ENCODE results near the gene HERPUD1. TPM values are rescaled to one million over a fixed set of nuclear protein-coding genes. Genes with fewer than 3 reads are reported as not detected.

Gene HERPUD1
- total and polyA plus RNA-seq, 5 donors, result 94.6 to 126 (median 116) TPM

GRCh38 chr16:56950051-56950450 is 18.1 kb downstream of the HERPUD1 start:
- Histone ChIP-seq H3K27ac (ENCODE audit: low read length) (no peak overlapping the region), H3K27me3 (ENCODE audit: control insufficient read depth, insufficient read depth) (no peaks in the 10 kb centered on the region), H3K4me1 (ENCODE audit: control insufficient read depth, insufficient read depth, low read length) (no peaks in the 10 kb centered on the region), H3K9me3 (ENCODE audit: control insufficient read depth, low read length) (no peaks in the 10 kb centered on the region), H3K4me3 (ENCODE audit: low read length) (no peak overlapping the region)
- DNase-seq (no peak), ATAC-seq (peak in 1 of 2 donors; percentile 3)
- intact Hi-C loops (cut with DNase I), result loop anchor here in 2 of 4 donors (5.0 to 10.0 kb wide), 2 partner anchors 83 to 85 kb away; partner anchors contain the start of gene SLC12A3 (in 2 of the 2)
- WGBS, result 87% methylated on average over 4 of the region's 4 CpGs

GRCh38 chr16:56950455-56950854 is 18.5 kb downstream of the HERPUD1 start:
- Histone ChIP-seq H3K27ac (ENCODE audit: low read length) (no peak overlapping the region), H3K27me3 (ENCODE audit: control insufficient read depth, insufficient read depth) (no peaks in the 10 kb centered on the region), H3K4me1 (ENCODE audit: control insufficient read depth, insufficient read depth, low read length) (no peaks in the 10 kb centered on the region), H3K4me3 (ENCODE audit: low read length) (no peak overlapping the region), H3K9me3 (ENCODE audit: control insufficient read depth, low read length) (no peaks in the 10 kb centered on the region)
- 87% methylated on average over 7 of the region's 7 CpGs for WGBS
- ATAC-seq (peak in 1 of 2 donors; percentile 13), DNase-seq (no peak)
- intact Hi-C loops (cut with DNase I), result loop anchor here in 2 of 4 donors (5.0 to 10.0 kb wide), 2 partner anchors 83 to 86 kb away; partner anchors contain the start of gene SLC12A3 (in 2 of the 2)

GRCh38 chr16:56950881-56951771 is 19.2 kb downstream of the HERPUD1 start:
- DNase-seq, result peak in 2 of 3 donors; percentile 71 to 72

GRCh38 chr16:56953006-56953405 is 21.1 kb downstream of the HERPUD1 start:
- no peaks in the 10 kb centered on the region for H3K9me3 ChIP-seq (ENCODE audit: control insufficient read depth, low read length)
- H3K27ac ChIP-seq (ENCODE audit: low read length), result no peak overlapping the region
- ATAC-seq, result no peak
- H3K4me3 ChIP-seq (ENCODE audit: low read length), result no peak overlapping the region
- no peaks in the 10 kb centered on the region for H3K27me3 ChIP-seq (ENCODE audit: control insufficient read depth, insufficient read depth)
- no peak for DNase-seq
- H3K4me1 ChIP-seq (ENCODE audit: control insufficient read depth, insufficient read depth, low read length), result no peaks in the 10 kb centered on the region
- intact Hi-C loops (cut with DNase I), result loop anchor here in 2 of 4 donors (5.0 to 10.0 kb wide), 2 partner anchors 86 to 88 kb away; partner anchors contain the start of gene SLC12A3 (in 2 of the 2)
- WGBS, result 66% methylated on average over 6 of the region's 6 CpGs

More at GRCh38 chr16:56950881-56951771, 19.2 kb downstream of the HERPUD1 start:
- Histone ChIP-seq H3K27me3 (ENCODE audit: control insufficient read depth, insufficient read depth) (no peaks in the 10 kb centered on the region), H3K4me3 (ENCODE audit: low read length) (no peak overlapping the region), H3K4me1 (ENCODE audit: control insufficient read depth, insufficient read depth, low read length) (no peaks in the 10 kb centered on the region), H3K9me3 (ENCODE audit: control insufficient read depth, low read length) (no peaks in the 10 kb centered on the region), H3K27ac (ENCODE audit: low read length) (no peak overlapping the region)
- peak; percentile 77 to 78 for ATAC-seq
- intact Hi-C loops (cut with DNase I), result loop anchor here in 2 of 4 donors (5.0 to 10.0 kb wide), 2 partner anchors 84 to 86 kb away; partner anchors contain the start of gene SLC12A3 (in 2 of the 2)
- WGBS, result 59% methylated on average over 15 of the region's 15 CpGs

- 90% methylated on average over 4 of the region's 4 CpGs for WGBS
- Histone ChIP-seq H3K27me3 (ENCODE audit: control insufficient read depth, insufficient read depth) (no peaks in the 10 kb centered on the region), H3K4me1 (ENCODE audit: control insufficient read depth, insufficient read depth, low read length) (no peaks in the 10 kb centered on the region), H3K4me3 (ENCODE audit: low read length) (no peak overlapping the region), H3K9me3 (ENCODE audit: control insufficient read depth, low read length) (no peaks in the 10 kb centered on the region), H3K27ac (ENCODE audit: low read length) (no peak overlapping the region)
- no peak for DNase-seq
- ATAC-seq, result no peak
- intact Hi-C loops (cut with DNase I), result loop anchor here in 1 of 4 donors (10.0 kb wide), 1 partner anchor 91 kb away; the partner anchor contains the start of gene SLC12A3
These were observed 24.1 kb downstream of the HERPUD1 start for GRCh38 chr16:56956076-56956475.

GRCh38 chr16:56956756-56957155 is 24.8 kb downstream of the HERPUD1 start:
- DNase-seq (no peak), ATAC-seq (no peak)
- Histone ChIP-seq H3K27me3 (ENCODE audit: control insufficient read depth, insufficient read depth) (no peaks in the 10 kb centered on the region), H3K4me3 (ENCODE audit: low read length) (no peak overlapping the region), H3K9me3 (ENCODE audit: control insufficient read depth, low read length) (no peaks in the 10 kb centered on the region), H3K27ac (ENCODE audit: low read length) (no peak overlapping the region), H3K4me1 (ENCODE audit: control insufficient read depth, insufficient read depth, low read length) (peaks cover 2% of the 10 kb centered on the region)
- intact Hi-C loops (cut with DNase I), result loop anchor here in 1 of 4 donors (10.0 kb wide), 1 partner anchor 92 kb away; the partner anchor contains the start of gene SLC12A3
- 56% methylated on average over 4 of the region's 4 CpGs for WGBS

GRCh38 chr16:56960681-56961281 is 28.8 kb downstream of the HERPUD1 start:
- H3K27ac ChIP-seq (ENCODE audit: low read length), result no peak overlapping the region
- H3K4me1 ChIP-seq (ENCODE audit: control insufficient read depth, insufficient read depth, low read length), result peaks cover 6% of the 10 kb centered on the region
- H3K27me3 ChIP-seq (ENCODE audit: control insufficient read depth, insufficient read depth), result no peaks in the 10 kb centered on the region
- intact Hi-C loops (cut with DNase I), result loop anchor here in 1 of 4 donors (10.0 kb wide), 1 partner anchor 84 kb away; no protein-coding TSS in a partner anchor
- ATAC-seq, result peak; percentile 22 to 23
- H3K4me3 ChIP-seq (ENCODE audit: low read length), result no peak overlapping the region
- H3K9me3 ChIP-seq (ENCODE audit: control insufficient read depth, low read length), result no peaks in the 10 kb centered on the region
- WGBS, result 57% methylated on average over 13 of the region's 13 CpGs
- no peak for DNase-seq

- intact Hi-C loops (cut with DNase I), result loop anchor here in 1 of 4 donors (10.0 kb wide), 1 partner anchor 83 kb away; no protein-coding TSS in a partner anchor
- H3K4me1 ChIP-seq (ENCODE audit: control insufficient read depth, insufficient read depth, low read length), result peaks cover 7% of the 10 kb centered on the region
These were observed 29.4 kb downstream of the HERPUD1 start for GRCh38 chr16:56961386-56961785.

GRCh38 chr16:56961851-56962281 is 29.9 kb downstream of the HERPUD1 start, which contains the start of gene CETP:
TSS of gene CETP (plus strand) at chr16:56961950. CDS start at chr16:56961980, 30 bp downstream.
- Histone ChIP-seq H3K27me3 (ENCODE audit: control insufficient read depth, insufficient read depth) (no peaks in the 10 kb centered on the region), H3K9me3 (ENCODE audit: control insufficient read depth, low read length) (no peaks in the 10 kb centered on the region), H3K4me1 (ENCODE audit: control insufficient read depth, insufficient read depth, low read length) (peaks cover 7% of the 10 kb centered on the region), H3K4me3 (ENCODE audit: low read length) (no peak within 1 kb of the TSS), H3K27ac (ENCODE audit: low read length) (peak within 1 kb of the TSS; percentile 35)
- DNase-seq, result no peak
- WGBS, result 45% methylated on average over 12 of the region's 12 CpGs
- intact Hi-C loops (cut with DNase I), result loop anchor here in 1 of 4 donors (10.0 kb wide), 1 partner anchor 83 kb away; no protein-coding TSS in a partner anchor
- peak; percentile 23 to 40 for ATAC-seq

More at GRCh38 chr16:56961386-56961785, 29.4 kb downstream of the HERPUD1 start:
- Histone ChIP-seq H3K9me3 (ENCODE audit: control insufficient read depth, low read length) (no peaks in the 10 kb centered on the region), H3K4me3 (ENCODE audit: low read length) (no peak overlapping the region), H3K27me3 (ENCODE audit: control insufficient read depth, insufficient read depth) (no peaks in the 10 kb centered on the region), H3K27ac (ENCODE audit: low read length) (peak overlapping the region; percentile 35)
- ATAC-seq, result no peak
- DNase-seq, result no peak
- 48% methylated on average over 3 of the region's 3 CpGs for WGBS
